ENCODE results near the gene DGAT2.

Gene DGAT2

GRCh38 chr11:75781831-75782230 is 13.3 kb downstream of the DGAT2 start:
- DNase-seq, result no peak

GRCh38 chr11:75782540-75783263 is 14.1 kb downstream of the DGAT2 start:
- no peak for DNase-seq

GRCh38 chr11:75783416-75784084 is 15.0 kb downstream of the DGAT2 start:
- no peak for DNase-seq

GRCh38 chr11:75784085-75784478 is 15.5 kb downstream of the DGAT2 start:
- DNase-seq, result no peak

GRCh38 chr11:75784506-75784905 is 15.9 kb downstream of the DGAT2 start:
- DNase-seq, result no peak

GRCh38 chr11:75785187-75785586 is 16.6 kb downstream of the DGAT2 start:
- no peak for DNase-seq

GRCh38 chr11:75786101-75786736 is 17.6 kb downstream of the DGAT2 start:
- DNase-seq, result no peak

GRCh38 chr11:75789521-75789920 is 20.9 kb downstream of the DGAT2 start:
- no peak for DNase-seq

- DNase-seq, result no peak
These were observed 22.4 kb downstream of the DGAT2 start for GRCh38 chr11:75790986-75791385.

GRCh38 chr11:75792127-75792731 is 23.7 kb downstream of the DGAT2 start:
- DNase-seq, result no peak

- DNase-seq, result no peak
These were observed 24.6 kb downstream of the DGAT2 start for GRCh38 chr11:75792997-75793800.

- no peak for DNase-seq
These were observed 25.4 kb downstream of the DGAT2 start for GRCh38 chr11:75793966-75794365.

- no peak for DNase-seq
These were observed 26.9 kb downstream of the DGAT2 start for GRCh38 chr11:75795276-75796090.

- DNase-seq, result no peak
These were observed 27.5 kb downstream of the DGAT2 start for GRCh38 chr11:75796091-75796435.

GRCh38 chr11:75797116-75797515 is 28.5 kb downstream of the DGAT2 start:
- no peak for DNase-seq

- no peak for DNase-seq
These were observed 29.2 kb downstream of the DGAT2 start for GRCh38 chr11:75797792-75798191.

- no peak for DNase-seq
These were observed 31.6 kb downstream of the DGAT2 start for GRCh38 chr11:75800136-75800675.

- DNase-seq, result no peak
These were observed 32.3 kb downstream of the DGAT2 start for GRCh38 chr11:75800728-75801361.

GRCh38 chr11:75801362-75802020 is 32.9 kb downstream of the DGAT2 start:
- no peak for DNase-seq

GRCh38 chr11:75802021-75802912 is 33.7 kb downstream of the DGAT2 start:
- DNase-seq, result no peak

Data from NCI-H510A treated with DMSO at 0.1 percent for 48 hours (cell line).